ENCODE measurements around the gene ATP5F1C.

Gene ATP5F1C

GRCh38 chr10:7832060-7832459, 44.1 kb downstream of the ATP5F1C start:
- DNase-seq: no peak

- DNase-seq: no peak
Measured at GRCh38 chr10:7833210-7833609, 45.2 kb downstream of the ATP5F1C start.

GRCh38 chr10:7834262-7834661, 46.3 kb downstream of the ATP5F1C start:
- no peak for DNase-seq

- DNase-seq: no peak
Measured at GRCh38 chr10:7836571-7836970, 48.6 kb downstream of the ATP5F1C start.

- DNase-seq: no peak
Measured at GRCh38 chr10:7846591-7846990, 58.6 kb downstream of the ATP5F1C start.

GRCh38 chr10:7853226-7853842, 65.4 kb downstream of the ATP5F1C start:
- DNase-seq: no peak

- DNase-seq: no peak
Measured at GRCh38 chr10:7853890-7854289, 65.9 kb downstream of the ATP5F1C start.

- DNase-seq: no peak
Measured at GRCh38 chr10:7855205-7855604, 67.2 kb downstream of the ATP5F1C start.

GRCh38 chr10:7856678-7857077, 68.7 kb downstream of the ATP5F1C start:
- peak; percentile 30 for DNase-seq

- peak; percentile 28 for DNase-seq
Measured at GRCh38 chr10:7857262-7857661, 69.3 kb downstream of the ATP5F1C start.
